GM19099 (cell line): Measurements from ENCODE around the gene ANGPT4.

Experiments used
- POLR2A ChIP-seq: IDR thresholded peaks from 3 replicates; pipeline ENCODE4 v1.6.1; 2011; ENCODE audit warnings: low read depth; ENCODE audit not compliant: insufficient read length; ENCODE audit errors: extremely low read depth

ANGPT4 gene, protein sequence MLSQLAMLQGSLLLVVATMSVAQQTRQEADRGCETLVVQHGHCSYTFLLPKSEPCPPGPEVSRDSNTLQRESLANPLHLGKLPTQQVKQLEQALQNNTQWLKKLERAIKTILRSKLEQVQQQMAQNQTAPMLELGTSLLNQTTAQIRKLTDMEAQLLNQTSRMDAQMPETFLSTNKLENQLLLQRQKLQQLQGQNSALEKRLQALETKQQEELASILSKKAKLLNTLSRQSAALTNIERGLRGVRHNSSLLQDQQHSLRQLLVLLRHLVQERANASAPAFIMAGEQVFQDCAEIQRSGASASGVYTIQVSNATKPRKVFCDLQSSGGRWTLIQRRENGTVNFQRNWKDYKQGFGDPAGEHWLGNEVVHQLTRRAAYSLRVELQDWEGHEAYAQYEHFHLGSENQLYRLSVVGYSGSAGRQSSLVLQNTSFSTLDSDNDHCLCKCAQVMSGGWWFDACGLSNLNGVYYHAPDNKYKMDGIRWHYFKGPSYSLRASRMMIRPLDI

DNA sequence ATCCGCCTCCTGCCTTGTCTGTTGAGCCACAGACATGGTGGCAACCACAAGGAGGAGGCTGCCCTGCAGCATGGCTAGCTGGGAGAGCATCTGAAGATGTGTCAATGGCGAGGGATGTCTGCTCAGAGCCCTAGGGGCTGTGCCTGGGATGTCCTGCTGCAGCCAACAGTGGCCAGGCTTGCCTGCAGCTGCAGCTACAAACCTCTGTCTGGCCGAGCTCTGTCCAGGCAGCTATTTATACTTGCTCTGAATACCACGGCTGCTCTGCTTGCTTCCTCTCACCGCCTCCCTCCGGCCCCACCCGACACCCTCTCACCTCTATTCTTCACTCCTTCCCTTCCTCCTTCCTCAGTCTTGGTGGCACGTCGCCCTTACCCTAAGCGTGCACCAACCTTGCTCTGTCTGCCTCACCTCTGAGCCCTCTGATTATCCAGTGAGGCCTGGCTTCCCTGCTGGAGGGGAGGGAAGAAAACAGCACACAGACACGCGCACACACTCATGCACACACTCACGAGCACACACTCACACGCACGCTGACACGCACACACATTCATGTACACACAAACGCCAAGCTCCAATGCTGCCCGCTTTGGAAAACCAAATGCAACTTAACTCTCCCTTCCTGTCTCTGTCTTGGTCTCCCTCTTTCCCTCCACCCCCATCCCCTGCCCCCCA, at the start of gene ANGPT4:
TSS of gene ANGPT4 (minus strand) at position 210 of the 675 bp plus-strand sequence. CDS start at position 90, 120 bp downstream.
- TF ChIP-seq POLR2A: no peak

DNA sequence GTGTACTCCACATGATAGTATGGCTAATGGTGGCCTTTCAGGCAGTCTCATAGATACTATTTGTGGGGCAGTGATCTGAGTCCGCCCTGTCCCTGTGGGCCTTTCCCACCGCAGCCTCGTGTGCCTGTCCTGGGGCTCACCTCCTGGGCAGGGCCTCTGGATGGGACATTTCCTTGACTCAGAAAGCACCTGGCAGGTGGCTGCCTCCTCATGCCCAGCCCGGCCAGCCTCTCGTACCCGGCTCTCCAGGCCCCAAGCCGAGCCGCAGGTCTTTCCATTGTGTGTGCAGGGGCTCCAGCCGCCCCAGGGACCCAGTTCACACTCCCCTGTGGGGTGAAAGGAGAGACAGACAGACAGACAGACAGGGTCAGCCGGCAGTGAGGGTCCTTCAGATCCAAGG, 47.7 kb upstream of the ANGPT4 start:
- no peak for TF ChIP-seq POLR2A

DNA sequence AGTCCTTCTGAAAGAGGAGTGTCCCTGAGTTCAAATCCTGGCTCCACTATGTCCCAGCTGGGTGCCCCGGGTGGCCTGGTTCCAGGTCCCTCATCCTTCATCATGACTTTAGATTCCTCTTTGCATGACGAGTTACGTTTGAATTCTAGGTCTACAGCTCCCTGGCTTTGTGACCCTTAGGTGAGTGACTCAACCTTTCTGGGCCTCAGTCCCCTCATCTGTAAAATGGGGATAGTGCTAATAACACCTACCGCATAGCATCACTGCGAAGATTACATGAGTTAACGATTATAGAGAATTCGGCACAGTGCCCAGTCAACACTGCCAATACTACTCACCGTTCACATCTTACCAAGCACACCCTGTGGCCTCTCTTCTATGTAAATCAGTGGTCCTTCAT, 46.5 kb upstream of the ANGPT4 start:
- TF ChIP-seq POLR2A: no peak

DNA sequence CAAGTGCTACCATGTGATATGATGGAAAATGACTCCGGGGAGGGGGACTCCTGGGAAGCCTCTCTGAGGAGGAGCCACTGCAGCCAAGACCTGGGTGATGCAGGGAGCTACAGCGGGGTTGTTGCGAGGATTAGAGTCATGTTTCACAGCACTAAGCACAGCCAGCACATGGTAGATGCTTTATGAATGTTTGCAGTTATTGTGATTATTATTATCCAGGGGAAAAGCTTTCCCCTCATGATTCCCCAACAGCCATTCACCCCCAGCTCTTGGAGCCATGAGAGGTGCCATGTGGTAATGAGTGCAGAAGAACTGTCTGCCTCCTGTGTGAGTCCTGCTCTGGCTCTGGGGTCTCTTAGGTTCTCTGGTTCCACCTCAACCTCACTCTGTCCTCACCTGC, 46.1 kb upstream of the ANGPT4 start:
- no peak for TF ChIP-seq POLR2A

DNA sequence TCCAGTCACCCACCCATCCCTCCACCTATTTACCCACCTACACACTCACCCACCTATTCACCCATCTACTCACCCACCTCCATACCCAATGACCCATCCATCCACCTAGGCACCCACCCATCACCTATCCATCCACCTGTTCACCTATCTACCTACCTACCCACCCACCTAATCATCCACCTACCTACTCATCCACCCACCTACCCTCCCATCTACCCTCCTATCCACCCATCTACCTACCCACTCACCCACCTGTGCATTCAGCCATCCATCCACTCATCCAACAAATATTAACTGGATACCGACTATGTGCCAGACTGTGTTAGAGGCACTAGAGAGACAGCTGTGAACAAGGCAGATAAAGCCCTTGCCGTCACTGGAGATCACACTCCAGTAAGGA, 45.6 kb upstream of the ANGPT4 start:
- TF ChIP-seq POLR2A: no peak

DNA sequence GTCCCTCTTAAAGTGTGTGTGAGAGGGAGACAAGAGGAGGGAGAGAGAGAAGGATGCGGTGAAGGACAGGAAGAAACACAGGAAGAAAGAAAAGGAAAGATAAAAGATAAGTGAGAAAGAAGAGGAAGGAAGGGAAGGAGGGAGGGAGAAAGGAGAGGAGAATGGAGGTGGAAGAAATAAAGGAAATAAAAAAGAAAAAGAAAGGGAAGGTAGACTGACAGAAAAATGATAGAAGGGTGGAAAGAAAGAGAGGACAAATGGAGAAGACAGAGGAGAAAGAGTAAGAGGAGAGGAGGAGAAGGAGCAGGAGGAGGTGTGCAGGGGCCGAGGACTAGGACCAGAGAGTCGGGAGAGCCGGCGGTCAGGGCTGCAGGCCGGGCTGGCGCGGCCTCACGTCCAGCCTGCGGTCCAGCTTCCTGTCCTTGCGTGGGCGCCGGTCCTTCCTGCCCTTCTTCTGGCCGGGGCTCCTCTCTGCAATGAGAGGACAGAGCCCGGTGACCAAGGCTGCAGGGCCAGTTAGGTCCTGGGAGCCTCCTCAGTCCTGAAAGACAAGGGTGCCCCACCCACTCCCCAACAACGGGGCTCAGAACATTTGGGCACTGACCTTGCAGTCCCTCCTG, 44.0 kb upstream of the ANGPT4 start:
- TF ChIP-seq POLR2A: no peak

DNA sequence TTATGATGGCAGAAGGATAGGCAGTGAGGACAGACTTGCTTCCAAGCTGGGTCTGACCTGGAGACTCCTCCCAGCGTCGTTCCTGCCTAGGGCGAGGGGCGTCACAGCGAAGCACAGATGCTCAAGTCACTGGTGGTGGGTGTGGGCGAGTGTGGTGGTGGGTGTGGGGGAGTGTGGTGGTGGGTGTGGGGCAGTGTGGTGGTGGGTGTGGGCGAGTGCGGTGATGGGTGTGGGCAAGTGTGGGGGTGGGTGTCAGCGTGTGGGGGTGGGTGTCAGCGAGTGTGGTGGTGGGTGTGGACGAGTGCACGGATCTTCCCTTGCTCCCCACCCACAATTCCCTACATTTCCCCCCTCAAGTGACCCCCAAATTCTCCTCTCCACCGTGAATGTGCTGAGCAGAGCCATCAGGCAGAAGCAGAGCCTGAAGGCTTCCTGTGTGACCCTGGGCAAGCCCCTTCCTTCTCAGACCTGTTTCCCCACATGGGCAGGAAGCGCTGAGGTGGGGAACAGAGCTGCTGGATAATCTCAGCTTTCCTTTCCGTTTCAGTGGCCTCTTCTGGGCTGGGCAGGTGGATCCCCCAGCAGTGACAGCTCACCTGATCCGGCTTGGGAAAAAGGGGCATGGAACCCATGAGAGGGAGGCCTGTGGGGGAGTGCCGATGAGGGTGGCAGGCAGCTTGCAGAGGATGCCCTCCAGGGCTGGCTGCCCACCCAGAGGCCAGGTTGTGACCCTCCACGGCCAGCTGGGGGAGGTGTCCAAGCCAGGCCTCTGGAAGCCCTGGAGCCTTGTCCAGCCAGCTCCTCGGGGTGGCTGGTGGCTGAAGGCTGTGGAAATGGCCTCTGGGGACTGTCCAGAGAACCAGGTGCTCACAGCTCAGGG, 43.0 kb upstream of the ANGPT4 start:
- TF ChIP-seq POLR2A: no peak

DNA sequence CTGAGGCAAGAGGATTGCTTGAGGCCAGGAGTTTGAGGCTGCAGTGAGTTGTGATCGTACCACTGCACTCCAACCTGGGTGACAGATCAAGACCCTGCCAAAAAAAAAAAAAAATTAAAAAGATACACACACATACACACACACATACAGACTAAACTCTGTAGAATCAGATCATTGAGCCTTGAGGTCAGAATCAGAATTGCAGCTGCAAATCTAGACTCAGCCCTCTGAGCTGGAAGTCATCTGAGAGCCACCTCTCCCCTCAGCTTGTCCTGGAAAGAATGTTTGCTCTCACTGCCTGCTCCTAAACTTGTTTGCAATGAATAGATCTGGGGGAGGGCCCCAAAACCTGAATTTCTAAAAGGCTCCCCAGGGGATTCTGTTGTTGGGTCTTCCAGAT, 41.4 kb upstream of the ANGPT4 start:
- TF ChIP-seq POLR2A: no peak

DNA sequence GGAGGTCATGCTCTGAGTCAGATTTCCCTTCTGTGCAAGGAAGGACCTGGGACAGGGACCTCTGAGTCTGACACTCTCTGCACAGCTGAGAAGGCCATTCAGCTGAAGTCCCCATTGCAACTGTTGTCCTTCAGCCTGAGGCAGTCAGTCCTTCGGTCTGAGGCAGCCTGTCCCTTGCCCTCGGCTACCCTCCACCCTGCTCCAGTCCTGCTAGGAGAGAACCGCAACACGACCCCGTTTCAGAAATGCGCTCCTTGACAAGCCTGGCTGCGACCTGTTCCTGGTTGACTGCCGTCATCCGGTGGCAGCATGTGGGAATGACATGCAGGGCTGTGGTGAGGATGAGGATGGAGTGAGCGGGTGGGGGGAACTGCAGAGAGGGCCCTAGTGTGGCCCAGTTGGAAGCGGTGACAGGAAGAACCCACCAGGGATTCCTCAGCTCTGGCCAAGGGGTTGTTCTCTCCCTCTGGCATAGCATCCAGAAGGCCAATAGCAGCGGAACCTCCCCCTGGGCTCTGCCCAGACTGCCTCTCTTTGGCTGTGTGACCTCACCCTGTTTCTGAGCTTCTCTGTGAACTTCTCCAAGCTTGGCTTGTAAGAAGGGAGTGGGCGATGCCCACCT, 40.3 kb upstream of the ANGPT4 start:
- no peak for TF ChIP-seq POLR2A

DNA sequence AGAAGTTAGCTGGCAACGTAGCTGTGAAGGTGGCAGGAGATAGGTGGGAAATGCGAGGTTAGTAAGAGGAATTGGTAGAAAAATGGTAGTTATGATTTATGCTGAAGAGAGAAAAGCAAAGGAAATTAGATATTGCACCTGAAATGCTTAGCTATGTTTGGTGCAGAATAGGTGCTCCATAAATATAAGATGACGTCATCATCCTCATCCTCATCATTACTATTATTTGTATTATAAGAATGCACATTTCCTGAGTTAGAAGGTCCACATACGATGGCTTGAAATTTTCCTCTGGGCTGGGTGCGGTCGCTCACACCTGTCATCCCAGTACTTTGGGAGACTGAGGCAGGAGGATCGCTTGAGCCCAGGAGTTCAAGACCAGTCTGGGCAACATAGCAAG, 39.5 kb upstream of the ANGPT4 start:
- TF ChIP-seq POLR2A: no peak

DNA sequence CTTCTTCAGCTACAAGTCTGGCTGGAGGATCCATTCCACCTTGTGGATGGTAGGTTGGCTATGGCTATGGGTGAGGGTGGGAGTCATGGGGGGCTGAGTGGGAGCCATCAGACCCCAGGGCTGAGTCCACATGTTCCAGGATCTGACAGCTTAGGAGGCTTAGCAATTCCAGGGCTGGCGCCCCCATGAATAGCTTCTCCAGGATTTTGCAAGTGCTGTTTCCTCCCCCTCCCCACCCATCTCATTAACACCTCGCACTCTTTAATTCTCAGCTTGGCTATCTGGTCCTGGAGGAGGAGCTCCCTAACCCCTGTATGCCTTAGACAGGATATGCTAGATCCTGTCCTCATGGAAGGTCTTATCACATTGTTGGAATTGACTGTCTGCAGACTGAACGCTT, 39.0 kb upstream of the ANGPT4 start:
- TF ChIP-seq POLR2A: no peak

DNA sequence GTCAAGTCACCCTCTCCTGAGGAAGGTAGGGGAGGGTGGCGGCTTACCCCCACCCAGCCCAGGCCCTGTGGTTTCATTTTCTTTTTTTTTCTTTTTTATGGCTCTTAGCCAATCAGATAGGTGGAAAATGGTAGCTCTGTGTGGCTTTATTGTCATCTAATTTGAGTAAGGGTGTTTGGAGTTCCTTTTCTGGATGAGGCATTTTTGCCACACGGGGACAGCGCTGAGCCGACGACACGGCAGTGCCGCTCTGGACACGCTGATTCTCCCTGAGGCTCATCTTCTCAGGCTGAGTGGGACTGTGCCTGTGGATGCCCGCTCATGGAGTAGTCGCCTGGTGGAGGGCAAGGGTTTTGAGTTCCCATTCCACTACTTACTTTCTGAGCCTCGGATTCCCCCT, 37.6 kb upstream of the ANGPT4 start:
- TF ChIP-seq POLR2A: no peak

DNA sequence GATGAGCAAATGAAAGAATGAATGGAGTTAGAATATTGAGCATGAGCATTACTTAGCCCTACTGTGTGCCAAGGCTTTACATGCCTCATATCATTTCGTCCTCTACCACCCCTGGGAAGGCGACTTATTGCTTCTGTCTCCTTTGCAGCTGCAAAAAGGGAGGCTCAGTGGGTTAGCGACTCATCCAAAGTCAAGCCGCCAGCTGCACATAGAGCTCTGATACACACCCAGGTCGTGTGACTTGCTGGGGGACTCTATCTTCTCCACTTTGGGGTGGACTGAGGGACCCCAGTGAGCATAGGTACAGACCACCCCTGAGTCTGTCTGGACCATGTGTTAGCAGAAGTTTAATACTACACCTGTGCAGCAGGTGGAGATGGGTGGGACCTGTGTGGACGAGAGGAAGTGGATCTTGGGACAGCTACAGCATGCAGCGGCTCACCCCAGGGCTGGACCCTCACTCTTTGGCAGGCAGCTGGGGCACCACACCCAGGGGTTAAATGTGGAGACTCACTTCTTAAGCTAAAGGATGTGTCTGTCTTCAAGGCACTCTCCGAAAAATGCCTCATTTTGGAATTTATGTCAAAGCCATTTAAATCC, 36.2 kb upstream of the ANGPT4 start:
- TF ChIP-seq POLR2A: no peak

DNA sequence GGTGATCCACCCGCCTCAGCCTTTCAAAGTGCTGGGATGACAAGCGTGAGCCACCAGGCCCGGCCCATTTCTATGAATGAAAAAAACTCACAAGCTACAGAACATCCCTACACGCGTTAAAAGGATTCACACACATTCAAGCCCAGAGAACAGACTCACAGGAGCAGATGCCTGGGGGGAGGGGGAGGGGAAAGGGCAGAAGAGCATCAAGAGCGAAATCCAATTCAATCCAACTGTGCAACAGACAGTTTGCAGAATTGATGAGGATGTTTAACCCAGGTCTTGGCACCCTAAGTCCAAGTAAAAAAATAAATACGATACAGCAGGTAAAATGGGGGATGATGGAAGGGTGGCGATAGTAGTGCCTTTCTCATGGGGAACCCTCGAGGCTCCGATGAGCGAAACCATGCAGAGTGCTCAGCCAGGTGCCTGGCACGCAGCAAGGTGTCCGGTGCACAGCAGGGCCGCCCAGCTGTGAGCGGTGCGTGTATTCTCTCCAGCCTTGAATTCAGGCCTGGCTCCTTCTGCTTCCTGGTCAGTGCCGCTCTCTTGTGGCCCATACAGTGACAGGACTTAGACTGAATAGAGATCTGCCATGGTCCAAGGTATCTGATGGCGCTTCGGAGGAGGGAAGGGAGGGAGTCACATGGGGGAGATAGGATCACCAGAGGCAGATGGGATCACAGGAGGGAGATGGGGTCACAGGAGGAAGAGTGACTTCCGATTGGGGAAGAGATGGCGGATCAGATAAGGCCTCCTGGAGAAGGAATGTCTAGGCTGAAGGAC, 35.4 kb upstream of the ANGPT4 start:
- no peak for TF ChIP-seq POLR2A

DNA sequence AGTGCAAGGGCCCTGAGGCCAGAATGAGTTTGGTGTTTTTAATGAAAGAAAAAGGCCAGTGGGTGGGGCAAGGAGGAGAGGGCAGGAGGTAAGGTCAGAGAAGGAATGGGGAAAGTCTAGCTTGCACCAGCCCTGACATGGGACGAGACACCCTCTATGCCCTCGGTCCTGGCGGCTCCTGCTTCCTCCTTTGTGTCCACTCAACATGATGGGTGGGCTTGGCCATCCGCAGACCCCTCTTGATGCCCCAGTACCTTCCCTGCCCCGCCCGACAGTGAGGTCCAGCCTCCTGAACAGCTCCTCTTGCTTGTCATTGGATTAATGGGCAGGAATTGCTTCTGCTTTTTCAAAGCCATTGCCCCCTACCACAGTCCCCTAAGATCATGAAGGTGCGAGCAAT, 33.6 kb upstream of the ANGPT4 start:
- TF ChIP-seq POLR2A: no peak
